Prostate gland (tissue), 2 donors: ENCODE data around the gene CKB. TPM values are rescaled to one million over a fixed set of nuclear protein-coding genes. Genes with fewer than 3 reads are reported as not detected.

Experiments
- DNase-seq: peaks from one replicate; pipeline ENCODE4 v3.0.0-alpha.2; 2019; ENCODE audit warnings: low spot score
- H3K27ac ChIP-seq, 2 donors: fragments of 200-600 bp; sonication (generic); 2 replicates each; pipeline ENCODE4 v1.5.1; 2017 to 2019
- H3K27me3 ChIP-seq: fragments of 200-600 bp; sonication (generic); replicated peaks from 2 replicates; pipeline ENCODE4 v1.5.1; 2019; ENCODE audit not compliant: insufficient read depth
- H3K36me3 ChIP-seq, 2 donors: fragments of 200-600 bp; sonication (generic); 1 replicate in 1 of 2; 2 replicates in 1 of 2; pipeline versions ENCODE4 v1.5.1 to v1.8.1; 2017 to 2019
- H3K4me1 ChIP-seq: fragments of 200-600 bp; sonication (generic); replicated peaks from 2 replicates; pipeline ENCODE4 v1.5.1; 2019
- H3K4me3 ChIP-seq, 2 donors: fragments of 200-600 bp; sonication (generic); 2 replicates each; pipeline ENCODE4 v1.5.1; 2017 to 2019
- H3K9me3 ChIP-seq: fragments of 200-600 bp; sonication (generic); 2 replicates; pipeline ENCODE4 v1.5.1; 2017
- CTCF ChIP-seq, 4 experiments: fragments of 200-600 bp in 2 of 4; fragments of 450-650 bp in 2 of 4; sonication (generic) in 2 of 4; IDR thresholded peaks; 1 replicate in 3 of 4; 2 replicates in 1 of 4; pipeline ENCODE4 v1.5.1; 2016 to 2019; ENCODE audit warnings: antibody characterized with exemption in 4 of 4, mild to moderate bottlenecking in 2 of 4, moderate library complexity in 2 of 4
- POLR2A ChIP-seq: fragments of 450-650 bp; IDR thresholded peaks from one replicate; pipeline ENCODE4 v1.6.1; 2016; ENCODE audit warnings: antibody characterized with exemption, mild to moderate bottlenecking
- POLR2AphosphoS5 ChIP-seq: sonication (generic); formaldehyde crosslinking; IDR thresholded peaks from one replicate; pipeline ENCODE4 v1.6.1; 2017; ENCODE audit warnings: antibody characterized with exemption
- WGBS: methylation state at CpG from one replicate; pipeline ENCODE4 v1.1.5; 2018; 5-methylcytosine and 5-hydroxymethylcytosine counted together
- intact Hi-C: fragments of 100-400 bp; cut with DNase I; formaldehyde crosslinking; loops from one replicate; pipeline ENCODE4 v1.14.2; 2022
- total RNA-seq, 2 donors: library from RNA; depleted of rRNA; stranded (reverse); fragments of >200 nt; gene quantifications; one replicate each; pipeline ENCODE4 v1.1.0, GENCODE V29; 2016

The CKB gene
- total RNA-seq, 2 donors from 2014 or later, result 1,199 to 1,838 TPM

- H3K36me3 ChIP-seq, result peaks cover 8 to 13% of the 10 kb centered on the region in 2 donors
- peak; percentile 96 for DNase-seq
Measured at GRCh38 chr14:103500148-103500990, 22.3 kb downstream of the CKB start.

DNA sequence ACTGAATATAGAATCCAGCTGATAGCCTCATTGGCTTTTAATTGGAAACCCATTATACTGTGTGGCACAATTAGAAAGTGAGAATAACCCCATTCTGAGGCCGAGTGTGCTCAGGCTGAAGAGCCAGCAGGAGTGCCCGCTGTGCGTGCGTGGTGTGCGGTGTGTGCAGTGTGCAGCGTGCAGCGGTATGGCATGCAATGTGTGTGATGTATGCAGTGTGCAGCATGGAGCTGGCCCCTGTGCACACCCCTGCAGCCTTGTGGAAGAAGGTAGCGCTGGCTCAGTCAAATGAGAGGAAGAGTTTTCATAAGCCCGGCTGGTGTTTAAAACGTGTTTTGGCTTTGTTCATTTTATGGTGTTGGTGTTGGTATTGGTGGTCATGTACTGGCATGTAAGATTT lies 22.9 kb downstream of the CKB start:
- WGBS, result 38% methylated on average over 10 of the region's 10 CpGs
- Histone ChIP-seq H3K27me3 (no peaks in the 10 kb centered on the region), H3K36me3 (peaks cover 8 to 10% of the 10 kb centered on the region in 2 donors), H3K27ac (no peak overlapping the region), H3K4me3 (no peak overlapping the region), H3K9me3 (no peaks in the 10 kb centered on the region), H3K4me1 (no peaks in the 10 kb centered on the region)
- intact Hi-C loops, result loop anchor here (5.0 kb wide), 1 partner anchor 112 kb away; the partner anchor contains the start of gene MARK3
- TF ChIP-seq POLR2AphosphoS5 (no peak), POLR2A (no peak), CTCF (IDR thresholded peaks at IDR 0.05) (no peak)
- no peak for DNase-seq

More at GRCh38 chr14:103500148-103500990, 22.3 kb downstream of the CKB start:
- no peaks in the 10 kb centered on the region for H3K4me1 ChIP-seq
- intact Hi-C loops, result loop anchor here (5.0 kb wide), 1 partner anchor 113 kb away; the partner anchor contains the start of gene MARK3
- H3K27me3 ChIP-seq, result no peaks in the 10 kb centered on the region
- no peak overlapping the region for H3K4me3 ChIP-seq
- TF ChIP-seq CTCF (IDR thresholded peaks at IDR 0.05) (peak; percentile 88 to 96 (median 92)), POLR2AphosphoS5 (peak; percentile 82), POLR2A (no peak)
- H3K9me3 ChIP-seq, result no peaks in the 10 kb centered on the region
- peak overlapping the region; percentile 11 to 61 for H3K27ac ChIP-seq
- WGBS, result 36% methylated on average over 17 of the region's 17 CpGs

- no peaks in the 10 kb centered on the region for H3K4me1 ChIP-seq
- H3K9me3 ChIP-seq, result no peaks in the 10 kb centered on the region
- H3K27me3 ChIP-seq, result no peaks in the 10 kb centered on the region
- no peak for DNase-seq
- TF ChIP-seq CTCF (IDR thresholded peaks at IDR 0.05), result no peak
- TF ChIP-seq POLR2A, result no peak
- TF ChIP-seq POLR2AphosphoS5, result no peak
- no peaks in the 10 kb centered on the region for H3K36me3 ChIP-seq
- no peak overlapping the region for H3K4me3 ChIP-seq
- intact Hi-C loops, result no loop called here
- no peak overlapping the region for H3K27ac ChIP-seq
- 0% methylated on average over 1 of the region's 1 CpG for WGBS
Measured at GRCh38 chr14:103496776-103497175, 25.9 kb downstream of the CKB start.

DNA sequence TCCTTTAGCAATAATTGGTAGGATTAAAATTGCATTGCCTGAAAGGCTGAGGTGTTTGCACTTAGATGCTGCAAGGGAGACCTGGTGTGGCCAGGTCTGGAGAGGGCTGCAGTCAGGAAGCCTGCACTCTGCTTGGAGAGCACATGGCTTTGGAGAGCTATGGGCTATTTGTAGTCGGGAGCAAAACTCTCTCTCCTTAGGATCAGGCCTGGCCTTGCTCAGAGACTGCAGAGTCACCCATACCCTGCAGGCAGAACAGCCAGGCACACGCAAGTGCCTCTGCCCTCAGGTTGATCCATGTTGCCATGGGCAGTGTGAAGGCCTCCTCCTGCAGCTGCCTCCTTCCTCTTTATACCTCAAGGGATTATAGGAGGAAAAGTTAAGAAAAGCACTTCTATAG lies 26.8 kb downstream of the CKB start:
- Histone ChIP-seq H3K36me3 (no peaks in the 10 kb centered on the region), H3K4me1 (no peaks in the 10 kb centered on the region), H3K4me3 (no peak overlapping the region), H3K27me3 (no peaks in the 10 kb centered on the region), H3K9me3 (no peaks in the 10 kb centered on the region), H3K27ac (no peak overlapping the region)
- TF ChIP-seq CTCF (IDR thresholded peaks at IDR 0.05) (no peak), POLR2AphosphoS5 (no peak), POLR2A (no peak)
- no peak for DNase-seq
- 81% methylated on average over 2 of the region's 2 CpGs for WGBS
- intact Hi-C loops, result no loop called here
